ENCODE data around the gene GALNT18. TPM values are rescaled to one million over a fixed set of nuclear protein-coding genes. Genes with fewer than 3 reads are reported as not detected.

The GALNT18 gene
- polyA plus RNA-seq, 1 donor from 2014 or later, result 7.6 TPM

- H2AFZ ChIP-seq (ENCODE audit: low read depth, low read length), result no peak overlapping the region
- no peaks in the 10 kb centered on the region for H4K20me1 ChIP-seq (ENCODE audit: insufficient read depth)
- H3K79me2 ChIP-seq (replicated peaks; ENCODE audit: insufficient read depth, low read length), result no peaks in the 10 kb centered on the region
- no peaks in the 10 kb centered on the region for H3F3A ChIP-seq (ENCODE audit: insufficient read depth, low read length, poor library complexity, severe bottlenecking)
- H3K9me2 ChIP-seq (ENCODE audit: insufficient read depth, low read length), result no peaks in the 10 kb centered on the region
- H3K9me3 ChIP-seq (ENCODE audit: low read length), result peaks cover 5% of the 10 kb centered on the region
- H3K4me2 ChIP-seq (ENCODE audit: low read length), result no peak overlapping the region
- H3K9ac ChIP-seq (ENCODE audit: low read length), result no peak overlapping the region
- TF ChIP-seq EZH2 (IDR thresholded peaks at IDR 0.05; ENCODE audit: borderline replicate concordance, insufficient read depth, low read length, poor library complexity, severe bottlenecking) (no peak), CTCF (IDR thresholded peaks at IDR 0.05; ENCODE audit: poor library complexity, severe bottlenecking) (no peak), TAF1 (IDR thresholded peaks at IDR 0.05; ENCODE audit: low read depth) (no peak), RAD21 (conservative IDR thresholded peaks at IDR 0.05) (no peak), POLR2AphosphoS5 (IDR thresholded peaks at IDR 0.05) (no peak), EP300 (conservative IDR thresholded peaks at IDR 0.05; ENCODE audit: poor library complexity, severe bottlenecking) (no peak), MXI1 (conservative IDR thresholded peaks at IDR 0.05; ENCODE audit: poor library complexity, severe bottlenecking) (no peak), SMC3 (conservative IDR thresholded peaks at IDR 0.05; ENCODE audit: poor library complexity) (no peak), REST (IDR thresholded peaks at IDR 0.05; ENCODE audit: borderline replicate concordance) (no peak)
- no peaks in the 10 kb centered on the region for H3K36me3 ChIP-seq (ENCODE audit: insufficient read depth, low read length)
- no peak overlapping the region for H3K27ac ChIP-seq (ENCODE audit: low read length)
- no peaks in the 10 kb centered on the region for H3K27me3 ChIP-seq (ENCODE audit: insufficient read depth, low read depth, low read length)
- no peak overlapping the region for H3K4me3 ChIP-seq (ENCODE audit: low read length)
Measured at GRCh38 chr11:11324090-11324489, 297.7 kb downstream of the GALNT18 start.

GRCh38 chr11:11322101-11322500 lies 299.7 kb downstream of the GALNT18 start:
- Histone ChIP-seq H2AFZ (ENCODE audit: low read depth, low read length) (no peak overlapping the region), H3K4me2 (ENCODE audit: low read length) (no peak overlapping the region), H3K9me2 (ENCODE audit: insufficient read depth, low read length) (no peaks in the 10 kb centered on the region), H3K4me3 (ENCODE audit: low read length) (no peak overlapping the region), H3F3A (ENCODE audit: insufficient read depth, low read length, poor library complexity, severe bottlenecking) (no peaks in the 10 kb centered on the region), H3K9me3 (ENCODE audit: low read length) (peaks cover 5% of the 10 kb centered on the region), H3K79me2 (replicated peaks; ENCODE audit: insufficient read depth, low read length) (no peaks in the 10 kb centered on the region), H3K36me3 (ENCODE audit: insufficient read depth, low read length) (no peaks in the 10 kb centered on the region), H3K27ac (ENCODE audit: low read length) (no peak overlapping the region), H3K9ac (ENCODE audit: low read length) (no peak overlapping the region), H3K27me3 (ENCODE audit: insufficient read depth, low read depth, low read length) (no peaks in the 10 kb centered on the region), H4K20me1 (ENCODE audit: insufficient read depth) (no peaks in the 10 kb centered on the region)
- TF ChIP-seq REST (IDR thresholded peaks at IDR 0.05; ENCODE audit: borderline replicate concordance) (no peak), RAD21 (conservative IDR thresholded peaks at IDR 0.05) (no peak), EZH2 (IDR thresholded peaks at IDR 0.05; ENCODE audit: borderline replicate concordance, insufficient read depth, low read length, poor library complexity, severe bottlenecking) (no peak), POLR2AphosphoS5 (IDR thresholded peaks at IDR 0.05) (no peak)

Measured in neural cell (in vitro differentiated cells).